COR-L47 (cell line): ENCODE measurements around the gene SYNJ2.

ENCODE experiments used
- DNase-seq: peaks from one replicate; lab custom pipeline; 2025; lab: John Stamatoyannopoulos, UW

Gene SYNJ2

DNA sequence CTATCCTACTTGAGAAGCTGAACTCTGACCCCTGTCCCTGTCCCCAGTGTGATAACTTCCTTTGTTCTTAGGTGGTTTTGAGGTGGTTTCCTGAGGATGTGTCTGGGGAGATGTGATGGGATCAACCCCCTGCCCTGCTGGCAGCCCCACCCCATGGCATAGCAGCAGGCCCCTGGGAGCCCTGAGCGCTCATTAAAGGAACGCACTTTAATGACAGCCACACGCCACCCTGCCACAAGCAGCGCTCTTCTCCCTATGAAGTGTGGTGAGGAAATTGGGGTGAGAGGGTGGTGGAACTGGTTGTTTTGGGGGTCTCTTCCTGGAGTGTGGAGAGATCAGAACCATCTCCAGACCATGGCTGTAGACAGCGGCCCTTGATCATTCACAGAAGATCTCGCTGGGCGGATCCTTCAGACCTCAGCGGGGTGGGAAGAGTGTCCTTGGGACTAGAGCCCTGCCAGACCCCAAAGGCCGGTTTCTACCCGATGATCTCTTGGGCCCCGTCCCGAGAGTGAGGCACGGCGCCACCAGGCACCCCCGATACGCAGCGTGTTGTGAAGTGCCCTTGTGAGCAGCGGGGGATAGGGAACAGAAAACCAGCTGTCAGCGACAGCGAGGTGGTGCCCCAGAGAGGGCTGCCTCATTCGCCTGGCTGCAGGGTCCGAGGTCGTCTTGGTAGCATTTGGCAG, 45.4 kb downstream of the SYNJ2 start:
- DNase-seq = no peak

DNA sequence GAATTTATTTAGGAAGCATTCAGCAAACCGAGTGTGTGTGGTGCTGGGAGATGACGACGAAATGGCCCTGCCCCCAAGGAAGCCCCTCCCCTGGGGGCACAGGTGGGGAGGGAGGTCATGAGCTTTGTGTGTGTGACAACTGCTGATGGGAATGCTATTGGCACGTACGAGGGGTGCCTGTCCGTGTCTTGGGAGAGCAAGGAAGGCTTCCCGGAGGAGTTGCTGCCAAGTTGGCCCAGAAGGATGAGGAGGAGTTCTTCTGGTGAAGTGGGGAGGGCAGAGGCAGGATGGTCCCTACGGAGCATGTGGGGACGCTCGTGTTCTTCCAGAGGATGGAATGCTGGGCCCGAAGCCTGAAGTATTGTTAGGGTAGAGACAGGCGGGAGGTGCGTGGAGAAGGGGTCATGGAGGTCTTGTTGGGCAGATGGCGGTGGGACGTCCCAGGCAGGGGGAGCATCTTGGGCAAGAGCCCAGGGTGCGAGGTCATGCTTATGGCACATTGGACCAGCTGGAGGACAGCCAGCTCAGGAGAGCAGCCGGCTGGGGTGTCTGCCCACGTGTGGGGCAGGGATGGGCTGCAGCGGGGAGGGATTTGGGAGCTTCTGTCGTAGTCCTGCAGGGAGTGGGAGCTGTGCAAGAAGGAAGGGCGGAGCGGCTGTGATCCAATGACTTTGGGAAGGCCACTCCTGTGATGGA, 46.1 kb downstream of the SYNJ2 start:
- no peak for DNase-seq

DNA sequence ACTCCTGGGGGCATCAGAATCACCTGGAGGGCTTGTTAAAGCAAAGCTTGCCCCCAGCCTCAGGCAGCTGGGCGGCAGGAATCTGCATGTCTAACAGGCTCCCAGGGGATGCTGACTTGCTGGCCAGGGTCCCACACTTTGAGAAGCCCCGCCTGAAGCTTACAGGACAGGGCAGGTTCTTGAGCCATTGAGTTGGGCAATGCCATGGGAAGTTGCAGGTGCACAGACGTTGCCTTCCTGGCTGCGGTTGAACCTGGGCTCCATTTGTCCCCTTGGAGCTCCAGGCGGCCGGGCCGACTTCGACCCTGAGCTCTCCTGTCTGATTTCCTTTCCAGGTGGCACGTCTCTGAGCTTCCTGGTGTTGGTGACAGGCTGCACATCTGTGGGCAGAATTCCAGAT, 46.8 kb downstream of the SYNJ2 start:
- DNase-seq = no peak

DNA sequence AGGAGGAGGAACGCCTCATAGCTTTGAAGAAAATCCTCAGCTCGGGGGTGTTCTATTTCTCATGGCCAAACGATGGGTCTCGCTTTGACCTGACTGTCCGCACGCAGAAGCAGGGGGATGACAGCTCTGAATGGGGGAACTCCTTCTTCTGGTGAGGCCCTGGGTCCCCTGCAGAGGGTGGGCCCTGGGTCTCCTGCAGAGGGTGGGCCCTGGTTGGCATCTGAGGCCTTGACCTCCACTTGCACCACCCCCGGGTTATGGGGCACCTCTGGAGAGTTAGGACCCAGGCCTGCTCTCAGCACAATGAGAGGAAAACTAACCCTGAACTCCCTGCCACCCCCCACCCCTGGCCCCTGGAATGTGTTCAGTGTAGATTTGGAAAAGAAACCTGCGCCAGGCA, 47.2 kb downstream of the SYNJ2 start:
- DNase-seq = no peak

DNA sequence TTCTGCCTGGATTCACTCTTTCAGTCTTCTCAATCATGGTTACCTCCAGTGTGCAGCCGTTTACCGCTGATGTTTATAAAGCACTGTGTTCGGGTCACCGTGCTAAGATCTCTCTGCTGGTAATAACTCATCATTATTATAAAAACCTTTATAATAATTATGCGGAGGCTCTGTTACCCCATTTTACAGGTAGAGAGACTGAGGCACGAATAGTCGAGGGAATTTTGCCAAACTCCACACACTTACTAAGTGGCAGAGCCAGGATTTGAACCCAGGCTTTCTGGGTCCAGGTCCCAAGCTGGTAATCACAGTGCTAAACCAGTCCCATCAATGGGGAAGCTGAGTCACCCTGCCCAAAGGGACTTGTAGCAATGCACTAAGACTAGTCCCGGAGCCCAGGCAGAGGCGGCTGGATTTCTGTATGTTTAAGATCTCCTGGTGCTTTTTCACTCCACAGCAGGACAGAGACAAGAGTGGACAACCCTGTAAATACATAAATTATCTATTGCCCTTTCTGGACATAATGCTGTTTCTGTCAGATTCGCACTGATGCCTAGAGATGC, 48.1 kb downstream of the SYNJ2 start:
- DNase-seq = no peak

DNA sequence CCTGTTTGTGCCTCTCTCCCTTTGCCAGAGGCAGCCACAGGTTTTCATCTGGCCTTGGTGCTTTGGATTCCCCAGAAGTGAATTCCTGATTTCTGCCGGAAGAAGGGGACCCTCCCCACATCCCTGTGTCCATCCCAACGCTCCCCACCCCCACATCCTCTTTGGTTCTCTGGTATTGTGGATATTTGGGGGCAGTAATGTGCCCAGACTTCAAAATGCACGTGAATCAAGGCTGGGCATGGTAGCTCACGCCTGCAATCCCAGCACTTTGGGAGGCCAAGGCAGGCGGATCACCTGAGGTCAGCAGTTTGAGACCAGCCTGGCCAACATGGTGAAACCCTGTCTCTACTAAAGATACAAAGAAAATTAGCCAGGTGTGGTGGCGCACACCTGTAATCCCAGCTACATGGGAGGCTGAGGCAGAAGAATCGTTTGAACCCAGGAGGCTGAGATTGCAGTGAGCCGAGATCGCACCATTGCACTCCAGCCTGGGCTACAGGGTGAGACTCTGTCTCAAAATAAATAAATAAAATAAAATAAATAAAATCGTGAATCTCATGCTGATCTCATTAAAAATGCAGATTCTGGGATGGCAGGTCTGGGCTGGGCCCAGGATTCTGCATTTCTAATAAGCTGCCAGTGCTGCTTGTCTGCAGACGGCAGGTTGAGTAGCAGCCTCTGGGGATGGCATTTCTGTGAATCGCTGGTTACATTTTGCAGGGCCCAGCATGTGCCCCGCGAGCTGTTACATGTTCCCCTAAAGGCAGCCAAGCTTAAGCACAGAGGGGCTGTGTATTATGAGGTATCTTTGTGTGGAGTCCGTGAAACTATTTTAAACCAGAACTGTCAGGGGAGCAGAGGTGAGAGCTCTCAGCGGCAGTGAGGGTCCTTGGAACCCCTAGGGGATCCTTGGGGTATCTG, 49.0 kb downstream of the SYNJ2 start:
- DNase-seq = no peak

DNA sequence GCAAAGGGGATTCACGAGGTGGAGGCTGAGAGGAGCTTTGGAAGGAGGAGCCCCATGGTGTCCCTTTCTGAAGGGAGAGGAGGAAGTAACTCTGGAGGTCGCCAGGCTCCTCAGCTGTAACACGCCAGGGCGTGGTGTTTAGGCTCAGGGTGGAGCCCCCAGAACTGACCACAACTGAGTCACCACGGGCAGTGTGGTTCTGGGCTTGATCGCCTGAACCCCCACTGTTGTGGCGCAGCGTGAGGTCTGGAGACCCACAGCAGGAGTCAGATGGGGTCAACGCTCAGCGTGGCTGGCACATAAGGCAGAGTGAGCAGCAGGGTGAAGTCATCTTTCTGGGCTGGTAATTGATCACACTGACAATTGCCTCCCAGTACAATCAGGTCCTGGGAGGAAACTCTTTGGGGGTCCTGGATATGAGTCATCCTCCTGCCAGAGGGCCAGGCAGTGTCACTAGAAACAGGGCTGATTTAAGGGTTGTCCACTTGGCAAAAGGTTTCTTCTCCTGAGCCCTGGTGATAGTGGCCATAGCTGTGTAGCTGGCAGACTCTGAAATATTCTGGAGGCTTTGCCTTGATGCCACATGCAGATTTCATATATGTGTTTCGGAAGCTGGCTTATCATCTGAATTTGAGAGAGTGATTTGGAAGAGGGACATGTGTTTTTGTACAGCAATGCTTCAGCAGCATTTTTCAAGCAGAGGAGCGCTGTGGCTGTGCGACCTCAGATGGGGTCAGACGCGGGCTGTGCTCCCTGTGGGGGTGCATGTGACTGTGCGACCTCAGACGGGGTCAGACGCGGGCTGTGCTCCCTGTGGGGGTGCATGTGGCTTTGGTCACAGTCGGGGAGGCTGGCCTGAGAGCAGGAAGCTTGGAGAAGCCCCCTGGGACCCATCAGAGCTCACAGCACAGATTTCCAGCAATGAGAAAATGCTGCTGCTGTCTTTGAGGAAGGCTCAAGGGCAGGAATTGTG, 50.0 kb downstream of the SYNJ2 start:
- no peak for DNase-seq

DNA sequence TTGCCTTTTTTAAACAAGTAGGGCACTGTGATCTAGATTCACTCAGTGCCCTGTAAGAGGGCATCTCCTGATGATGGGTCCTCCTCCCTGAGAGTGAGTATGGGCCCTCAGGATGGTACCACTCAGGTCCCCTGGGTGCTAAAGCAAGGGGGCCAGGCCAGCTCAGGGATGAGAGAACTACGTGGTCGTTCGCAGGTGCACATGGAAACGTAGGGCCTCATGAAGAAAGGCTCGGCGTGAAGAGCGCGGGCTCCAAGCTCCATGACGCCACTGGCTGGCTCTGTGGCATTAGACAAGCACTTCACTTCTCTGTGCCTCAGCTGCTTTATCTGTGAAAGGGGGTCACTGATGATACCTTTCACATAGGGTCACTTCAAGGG, 50.7 kb downstream of the SYNJ2 start:
- DNase-seq = no peak

DNA sequence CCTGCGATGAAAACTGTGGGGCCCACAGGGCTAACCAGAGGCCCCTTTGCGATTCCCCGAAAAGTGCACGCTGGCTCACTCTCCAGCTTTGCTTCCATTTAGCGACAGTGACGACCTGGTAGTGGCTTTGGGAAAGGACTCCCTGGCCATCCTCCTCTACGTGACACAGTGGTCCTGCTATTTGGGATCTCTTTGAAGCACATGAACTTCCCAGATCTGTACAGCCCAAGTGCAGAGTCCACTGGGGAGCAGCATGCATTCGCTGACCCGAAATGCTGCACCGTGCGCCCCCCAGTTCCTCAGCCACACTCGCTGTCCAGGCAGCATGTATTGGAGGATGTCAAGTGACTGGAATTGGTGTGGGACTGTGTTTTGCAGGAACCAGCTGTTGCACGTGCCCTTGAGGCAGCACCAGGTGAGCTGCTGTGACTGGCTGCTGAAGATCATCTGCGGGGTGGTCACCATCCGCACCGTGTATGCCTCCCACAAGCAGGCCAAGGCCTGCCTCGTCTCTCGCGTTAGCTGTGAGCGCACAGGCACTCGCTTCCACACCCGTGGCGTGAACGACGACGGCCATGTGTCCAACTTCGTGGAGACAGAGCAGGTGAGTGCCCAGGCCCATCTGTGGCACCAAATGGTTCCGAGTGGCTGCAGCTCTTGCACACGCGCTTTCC, 51.6 kb downstream of the SYNJ2 start:
- DNase-seq = no peak

DNA sequence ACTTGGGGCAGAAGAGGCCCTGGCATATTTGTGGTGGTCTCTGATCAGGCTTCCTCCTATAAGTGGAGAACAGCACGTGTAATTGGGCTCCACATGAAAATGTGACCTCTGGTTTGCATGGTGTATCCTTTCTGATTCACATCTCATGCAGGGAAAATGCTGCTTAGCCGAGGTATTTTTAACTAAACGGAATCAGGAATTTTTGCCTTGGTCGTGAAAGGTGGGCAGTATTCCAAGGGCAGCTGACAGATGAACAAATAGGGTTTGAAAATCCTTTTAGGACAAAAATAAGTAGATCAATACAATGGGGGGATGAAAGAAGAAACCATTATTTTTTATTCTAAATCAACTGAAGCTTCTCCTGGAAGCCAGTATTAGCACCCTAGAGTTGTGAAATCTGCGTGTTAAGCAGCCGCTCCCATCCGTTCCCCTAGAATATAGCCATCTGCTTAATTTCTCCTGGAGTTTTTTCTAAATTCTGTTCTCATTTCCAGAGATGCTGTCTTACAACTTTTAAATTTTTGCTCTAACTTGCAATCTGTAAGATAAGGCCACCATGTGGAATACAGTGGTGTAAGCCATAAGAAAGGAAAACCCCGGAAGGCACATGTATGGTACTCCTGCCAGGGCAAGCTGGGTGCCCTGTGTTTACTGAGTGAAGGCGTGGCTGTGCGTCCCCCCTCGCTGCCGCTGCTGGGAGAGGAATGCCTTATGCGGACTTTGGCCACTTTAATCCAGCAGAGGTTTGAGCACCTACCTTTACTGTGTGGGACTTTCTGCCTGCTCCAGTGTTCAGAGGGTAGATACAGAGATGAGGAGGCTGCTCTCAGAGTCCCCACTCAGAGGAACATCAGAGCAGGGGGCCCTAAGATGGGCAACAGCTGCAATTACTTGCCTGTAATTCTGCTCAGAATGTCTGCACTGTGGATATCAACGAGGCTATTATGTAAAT, 52.4 kb downstream of the SYNJ2 start:
- DNase-seq = no peak

DNA sequence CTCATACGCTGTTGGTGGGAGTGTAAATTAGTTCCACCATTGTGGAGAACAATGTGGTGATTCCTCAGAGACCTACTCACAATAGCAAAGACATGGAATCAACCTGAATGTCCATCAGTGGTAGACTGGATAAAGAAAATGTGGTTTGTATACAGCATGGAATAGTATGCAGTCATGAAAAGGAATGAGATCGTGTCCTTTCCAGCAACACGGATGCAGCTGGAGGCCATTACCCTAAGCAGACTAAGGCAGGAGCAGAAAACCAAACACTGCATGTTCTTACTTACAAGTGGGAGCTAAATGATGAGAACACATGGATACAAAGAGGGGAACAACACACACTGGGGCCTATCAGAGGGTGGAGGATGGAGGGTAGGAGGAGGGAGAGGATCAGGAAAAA, 54.6 kb downstream of the SYNJ2 start:
- DNase-seq = no peak

DNA sequence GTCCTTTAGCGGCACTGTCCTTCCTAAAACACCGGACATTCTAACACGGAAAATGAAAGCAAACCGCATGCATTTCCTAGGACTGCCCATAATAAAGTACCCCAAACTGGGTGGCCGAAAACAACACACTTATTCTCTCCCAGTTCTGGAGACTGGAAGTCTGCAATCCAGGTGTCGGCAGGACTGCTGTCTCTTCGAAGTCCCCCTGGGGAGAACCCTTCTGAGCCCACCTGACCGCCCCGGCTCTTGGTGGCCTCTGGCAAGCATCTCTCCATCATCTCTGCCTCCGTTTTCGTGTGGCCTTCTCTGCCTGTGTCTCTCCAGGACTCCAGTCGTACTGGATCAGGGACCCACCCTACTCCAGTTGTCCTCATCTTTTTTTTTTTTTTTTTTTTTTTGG, 55.4 kb downstream of the SYNJ2 start:
- no peak for DNase-seq

DNA sequence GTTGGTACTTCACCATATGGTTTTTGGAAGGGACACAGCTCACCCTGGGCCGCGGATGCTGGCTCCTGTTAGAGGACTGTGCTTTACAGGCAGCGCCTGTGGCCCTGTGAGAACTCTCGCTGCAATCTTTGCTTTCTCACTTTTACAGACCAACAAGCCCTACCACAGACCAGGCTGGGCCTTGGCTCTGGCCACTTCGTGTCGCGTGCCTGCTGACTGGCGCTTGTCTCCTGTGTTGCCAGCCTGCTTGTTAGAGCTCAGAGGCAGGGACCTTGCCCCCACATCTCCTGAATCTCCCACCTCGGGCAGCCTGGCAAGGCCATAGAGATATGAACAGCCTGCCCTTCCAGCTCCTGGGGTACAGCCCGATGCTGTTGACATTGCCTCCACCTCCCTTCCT, 56.1 kb downstream of the SYNJ2 start:
- no peak for DNase-seq

DNA sequence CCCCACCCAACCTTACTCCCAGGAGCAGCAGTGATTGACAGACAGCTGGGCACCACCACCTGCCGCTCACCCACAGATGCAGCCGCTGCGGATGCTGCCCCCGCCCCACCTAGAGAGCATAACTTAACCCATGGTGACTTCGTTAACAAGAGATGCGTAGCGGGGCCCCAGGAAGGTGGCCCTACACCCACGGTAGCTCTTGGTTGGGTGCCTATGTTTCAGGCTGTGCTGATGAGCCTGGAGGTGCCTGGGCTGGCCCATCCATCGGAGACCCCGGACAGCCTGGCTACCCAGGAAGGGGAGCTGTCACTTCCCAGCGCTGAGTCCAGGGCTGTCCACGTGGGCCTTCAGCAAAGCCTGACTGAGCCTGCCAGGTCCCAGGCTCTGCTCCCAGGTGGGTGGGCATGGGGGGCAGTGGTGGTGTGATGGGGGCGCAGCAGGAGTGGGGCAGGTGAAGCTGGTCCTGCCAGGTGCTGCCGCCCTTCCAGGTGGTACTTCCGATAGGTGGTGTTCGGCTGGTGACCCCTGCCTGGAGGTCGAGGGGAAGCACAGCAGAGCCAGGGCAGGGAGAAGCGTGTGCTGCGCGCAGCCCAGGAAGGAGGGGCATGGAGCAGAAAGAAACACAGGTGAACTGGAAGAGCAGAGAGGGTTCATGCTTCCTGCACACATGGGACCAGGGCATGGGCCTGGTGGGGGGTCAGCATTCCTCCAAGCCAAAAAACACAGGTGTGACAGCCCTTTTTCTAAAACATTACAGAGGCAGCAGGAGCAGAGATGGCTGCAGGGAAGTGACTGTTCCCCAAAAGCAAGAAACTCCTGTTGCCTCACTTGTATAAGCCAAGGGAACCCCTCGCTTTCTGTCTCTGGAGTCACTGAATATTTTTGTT, 56.9 kb downstream of the SYNJ2 start:
- DNase-seq = no peak

DNA sequence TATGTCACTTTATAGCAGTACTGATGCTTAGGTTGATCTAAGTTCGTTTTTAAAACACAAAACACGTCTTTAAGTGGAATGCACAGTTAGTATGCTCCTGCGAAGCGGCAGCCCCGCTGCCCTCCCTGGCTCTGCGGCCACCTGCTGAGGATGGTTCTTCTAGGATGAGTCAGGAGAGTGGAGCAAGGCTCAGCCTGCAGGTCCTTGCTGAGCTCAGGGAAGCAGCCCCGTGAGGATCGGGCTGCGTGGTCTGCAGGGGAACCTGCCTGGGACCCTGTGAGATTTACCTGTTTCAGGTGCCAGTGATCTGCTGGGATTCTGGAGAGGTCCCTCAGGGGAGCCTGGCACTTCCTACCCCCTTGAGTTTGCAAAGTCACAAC, 57.5 kb downstream of the SYNJ2 start:
- no peak for DNase-seq

DNA sequence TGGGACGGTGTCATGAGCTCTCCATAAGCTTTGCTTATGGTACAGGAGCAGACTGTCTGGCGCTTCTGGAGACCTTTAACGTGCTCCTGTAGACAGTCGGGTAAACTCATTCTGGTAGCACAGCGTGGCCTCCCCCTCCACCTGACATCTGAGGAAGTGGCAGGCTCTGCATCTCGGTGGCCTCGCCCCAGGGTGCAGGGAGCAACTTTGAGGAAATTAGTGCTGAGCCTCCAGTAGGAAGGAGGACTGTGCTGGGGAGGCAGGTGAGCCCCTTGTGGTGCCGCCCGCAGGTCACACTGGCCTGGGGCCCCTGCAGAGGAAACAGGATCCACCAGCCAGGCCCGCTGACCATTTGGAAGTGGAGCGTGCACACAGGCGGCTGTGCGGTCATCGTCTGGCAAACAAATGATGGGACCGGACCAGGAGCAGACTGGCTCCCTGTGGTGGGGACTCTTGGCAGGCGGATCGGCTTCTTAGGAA, 57.9 kb downstream of the SYNJ2 start:
- no peak for DNase-seq

DNA sequence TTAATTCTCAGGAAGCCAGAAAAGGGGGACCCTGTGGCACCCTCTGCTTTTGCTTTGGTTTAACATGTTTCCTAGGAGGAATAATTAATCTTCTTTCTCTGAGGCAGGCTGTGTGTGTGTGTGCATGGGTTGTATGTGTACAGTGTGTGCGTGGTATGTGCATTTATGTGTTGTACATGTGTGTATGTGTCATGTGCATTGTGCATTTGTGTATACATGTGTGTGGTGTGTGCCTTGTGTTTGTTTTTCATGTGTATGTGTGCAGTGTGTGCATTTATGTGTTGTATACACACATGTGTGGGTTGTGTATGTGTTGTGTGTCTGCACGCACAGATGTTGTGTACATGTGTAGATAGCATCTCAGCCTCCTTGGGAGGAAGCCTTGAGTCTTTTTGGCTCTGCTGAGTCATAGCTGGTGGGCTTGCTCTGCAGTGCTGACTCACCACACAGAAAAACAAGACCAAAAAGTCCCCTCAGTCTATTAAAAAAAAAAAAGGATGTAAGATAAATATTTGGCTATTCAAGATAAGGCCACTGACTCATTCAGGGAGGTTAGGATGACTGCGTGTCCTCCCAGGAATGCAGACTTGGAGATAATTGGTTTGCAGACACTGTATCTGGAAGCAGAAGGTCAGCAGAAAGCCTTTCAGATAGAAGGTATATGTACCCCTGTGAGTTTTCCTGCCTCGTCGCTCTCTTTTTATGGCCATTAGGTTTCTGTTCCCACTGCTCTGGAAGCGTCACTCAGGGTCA, 58.6 kb downstream of the SYNJ2 start:
- no peak for DNase-seq
